Mesenchymal stem cell (in vitro differentiated cells and primary cell): ENCODE data around the gene MAP7D3.
A peak's percentile ranks its signal among the peaks of the same experiment; 100 is the strongest.

Experiments used
- DNase-seq: peaks from one replicate; pipeline ENCODE4 v3.0.0-alpha.2; 2013
- H2AFZ ChIP-seq: one replicate; pipeline ENCODE4 v1.6.1; 2013; ENCODE audit warnings: low read depth, mild to moderate bottlenecking, control low read depth, inconsistent platforms, low read length, moderate library complexity
- H2AK5ac ChIP-seq: 2 replicates; pipeline ENCODE4 v1.6.1; 2013; ENCODE audit warnings: low read length, moderate library complexity, mild to moderate bottlenecking, inconsistent platforms; ENCODE audit not compliant: severe bottlenecking
- H2BK120ac ChIP-seq: one replicate; pipeline ENCODE4 v1.6.1; 2013; ENCODE audit warnings: low read depth, mild to moderate bottlenecking, inconsistent platforms, low read length, moderate library complexity
- H2BK12ac ChIP-seq, 2 experiments: one replicate each; pipeline ENCODE4 v1.6.1; 2013; ENCODE audit warnings: inconsistent platforms in 2 of 2, low read length in 2 of 2, mild to moderate bottlenecking in 2 of 2, moderate library complexity in 2 of 2, control low read depth in 1 of 2
- H2BK15ac ChIP-seq: one replicate; pipeline ENCODE4 v1.6.1; 2013; ENCODE audit warnings: mild to moderate bottlenecking, low read depth, inconsistent platforms; ENCODE audit not compliant: poor library complexity, severe bottlenecking
- H2BK5ac ChIP-seq: 2 replicates; pipeline ENCODE4 v1.6.1; 2013; ENCODE audit warnings: low read depth, mild to moderate bottlenecking, low read length, control low read depth, inconsistent platforms; ENCODE audit not compliant: poor library complexity, severe bottlenecking
- H3K14ac ChIP-seq, 2 experiments: one replicate each; pipeline ENCODE4 v1.6.1; 2013; ENCODE audit warnings: inconsistent platforms in 2 of 2, low read length in 2 of 2, control low read depth in 1 of 2, mild to moderate bottlenecking in 1 of 2, moderate library complexity in 1 of 2
- H3K18ac ChIP-seq, 2 experiments: one replicate each; pipeline ENCODE4 v1.6.1; 2013; ENCODE audit warnings: inconsistent platforms in 2 of 2, low read length in 2 of 2, control low read depth in 1 of 2, low read depth in 1 of 2, mild to moderate bottlenecking in 1 of 2
- H3K23ac ChIP-seq, 2 experiments: one replicate each; pipeline ENCODE4 v1.6.1; 2013; ENCODE audit warnings: inconsistent platforms in 2 of 2, low read length in 2 of 2, mild to moderate bottlenecking in 2 of 2, moderate library complexity in 2 of 2, control low read depth in 1 of 2
- H3K27ac ChIP-seq: 2 replicates; pipeline ENCODE4 v1.5.1; 2013; ENCODE audit warnings: mild to moderate bottlenecking, moderate library complexity, low read length, control low read depth, inconsistent platforms; ENCODE audit not compliant: poor library complexity, severe bottlenecking
- H3K27me3 ChIP-seq, 2 experiments: 2 replicates each; pipeline versions ENCODE4 v1.6.1 to v1.7.0; 2013; ENCODE audit warnings: low read length in 2 of 2, mild to moderate bottlenecking in 2 of 2, moderate library complexity in 2 of 2, control low read depth in 1 of 2, inconsistent platforms in 1 of 2; ENCODE audit not compliant: control insufficient read depth in 1 of 2, insufficient read depth in 1 of 2
- H3K36me3 ChIP-seq, 2 experiments: 2 replicates each; pipeline versions ENCODE4 v1.6.1 to v1.7.0; 2013; ENCODE audit warnings: low read length in 2 of 2, control low read depth in 1 of 2, inconsistent platforms in 1 of 2, low read depth in 1 of 2, mild to moderate bottlenecking in 1 of 2; ENCODE audit not compliant: insufficient read depth in 2 of 2, control insufficient read depth in 1 of 2
- H3K4ac ChIP-seq, 2 experiments: one replicate each; pipeline ENCODE4 v1.6.1; 2013; ENCODE audit warnings: inconsistent platforms in 2 of 2, low read length in 2 of 2, mild to moderate bottlenecking in 2 of 2, moderate library complexity in 2 of 2, control low read depth in 1 of 2, low read depth in 1 of 2
- H3K4me1 ChIP-seq: 2 replicates; pipeline ENCODE4 v1.6.1; 2013; ENCODE audit warnings: low read depth, low read length, control low read depth; ENCODE audit not compliant: control insufficient read depth, insufficient read depth
- H3K4me2 ChIP-seq: 2 replicates; pipeline ENCODE4 v1.6.1; 2013; ENCODE audit warnings: low read length, mild to moderate bottlenecking, inconsistent platforms; ENCODE audit not compliant: poor library complexity, severe bottlenecking
- H3K4me3 ChIP-seq, 2 experiments: 2 replicates each; pipeline versions ENCODE4 v1.5.1 to v1.7.0; 2013; ENCODE audit warnings: low read length in 2 of 2, mild to moderate bottlenecking in 2 of 2, control low read depth in 1 of 2, low read depth in 1 of 2; ENCODE audit not compliant: insufficient read depth in 1 of 2
- H3K79me1 ChIP-seq: replicated peaks from 2 replicates; pipeline ENCODE4 v1.6.1; 2013; ENCODE audit warnings: mild to moderate bottlenecking, control low read depth, low read length, inconsistent platforms; ENCODE audit not compliant: poor library complexity, severe bottlenecking
- H3K9ac ChIP-seq: 2 replicates; pipeline ENCODE4 v1.7.0; 2013; ENCODE audit warnings: mild to moderate bottlenecking, low read length, moderate library complexity
- H3K9me3 ChIP-seq: 2 replicates; pipeline ENCODE4 v1.7.0; 2013; ENCODE audit warnings: mild to moderate bottlenecking, low read length; ENCODE audit not compliant: control insufficient read depth
- H4K8ac ChIP-seq: one replicate; pipeline ENCODE4 v1.6.1; 2013; ENCODE audit warnings: inconsistent platforms, mild to moderate bottlenecking, low read length, moderate library complexity
- H4K91ac ChIP-seq: one replicate; pipeline ENCODE4 v1.6.1; 2013; ENCODE audit warnings: mild to moderate bottlenecking, low read length, inconsistent platforms
- WGBS: methylation state at CpG from one replicate; pipeline ENCODE4 v1.1.7; 2013; ENCODE audit warnings: mixed read lengths; 5-methylcytosine and 5-hydroxymethylcytosine counted together

Gene MAP7D3

GRCh38 chrX:136227074-136227473 is 24.1 kb downstream of the MAP7D3 start:
- H3K4me1 ChIP-seq = no peaks in the 10 kb centered on the region
- no peak overlapping the region for H3K18ac ChIP-seq
- no peak overlapping the region for H2AK5ac ChIP-seq
- DNase-seq = no peak
- no peak overlapping the region for H4K91ac ChIP-seq
- H3K4me3 ChIP-seq = no peak overlapping the region
- no peak overlapping the region for H3K4ac ChIP-seq
- peaks cover 0 to 9% of the 10 kb centered on the region in 2 experiments for H3K27me3 ChIP-seq
- no peak overlapping the region for H3K14ac ChIP-seq
- H2BK5ac ChIP-seq = no peak overlapping the region
- no peak overlapping the region for H3K23ac ChIP-seq
- no peak overlapping the region for H3K4me2 ChIP-seq
- H2BK15ac ChIP-seq = no peak overlapping the region
- H3K9ac ChIP-seq = no peak overlapping the region
- no peak overlapping the region for H2BK120ac ChIP-seq
- H2BK12ac ChIP-seq = no peak overlapping the region
- no peaks in the 10 kb centered on the region for H3K9me3 ChIP-seq
- peaks cover 20 to 75% of the 10 kb centered on the region in 2 experiments for H3K36me3 ChIP-seq
- peaks cover 5% of the 10 kb centered on the region for H3K79me1 ChIP-seq
- H4K8ac ChIP-seq = no peak overlapping the region
- H3K27ac ChIP-seq = no peak overlapping the region
- H2AFZ ChIP-seq = no peak overlapping the region

DNA sequence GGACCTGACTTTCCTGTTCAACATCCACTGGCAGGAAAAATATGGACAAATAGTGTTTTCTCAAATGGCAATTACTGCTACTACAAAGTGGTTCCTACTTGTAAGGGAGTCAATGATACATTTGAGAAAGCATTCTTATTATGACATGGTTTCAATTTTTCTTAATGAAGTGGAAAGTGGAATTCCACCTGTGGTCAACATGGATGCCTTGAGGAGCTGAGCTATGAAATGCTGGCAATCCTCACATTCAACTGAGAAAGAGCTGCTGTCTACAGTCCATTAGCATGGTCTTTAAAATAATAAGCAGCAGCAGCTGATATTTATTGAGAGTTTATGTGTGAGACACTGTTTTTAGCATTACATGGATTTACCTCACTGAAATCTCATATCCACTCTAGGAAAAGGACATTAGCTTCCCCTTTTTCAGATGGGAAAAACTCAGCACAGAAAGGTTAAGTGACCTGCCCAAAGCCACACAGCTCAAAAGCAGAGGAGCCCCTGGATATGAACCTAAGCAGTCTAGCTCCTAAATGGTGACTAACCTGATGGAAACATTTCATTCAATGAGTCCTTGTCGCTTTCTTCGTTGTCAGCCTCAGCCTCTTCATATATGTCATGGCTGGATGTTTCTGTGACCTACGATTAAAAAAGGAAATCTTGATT is 29.2 kb downstream of the MAP7D3 start:
- DNase-seq = no peak
- H3K27ac ChIP-seq = peak overlapping the region; percentile 78
- peaks cover 2% of the 10 kb centered on the region for H3K4me1 ChIP-seq
- no peak overlapping the region for H2BK120ac ChIP-seq
- peaks cover 0 to 7% of the 10 kb centered on the region in 2 experiments for H3K27me3 ChIP-seq
- H4K8ac ChIP-seq = no peak overlapping the region
- no peak overlapping the region for H3K14ac ChIP-seq
- H3K9me3 ChIP-seq = no peaks in the 10 kb centered on the region
- no peak overlapping the region for H2BK12ac ChIP-seq
- no peak overlapping the region for H3K4ac ChIP-seq
- H3K4me3 ChIP-seq = no peak overlapping the region
- H2BK5ac ChIP-seq = no peak overlapping the region
- no peak overlapping the region for H2AK5ac ChIP-seq
- no peak overlapping the region for H3K4me2 ChIP-seq
- H3K79me1 ChIP-seq = no peaks in the 10 kb centered on the region
- no peak overlapping the region for H2BK15ac ChIP-seq
- H3K18ac ChIP-seq = no peak overlapping the region
- H4K91ac ChIP-seq = no peak overlapping the region
- H3K36me3 ChIP-seq = peaks cover 19 to 82% of the 10 kb centered on the region in 2 experiments
- H3K23ac ChIP-seq = no peak overlapping the region
- no peak overlapping the region for H3K9ac ChIP-seq
- 100% methylated on average over 3 of the region's 3 CpGs for WGBS
- H2AFZ ChIP-seq = no peak overlapping the region

DNA sequence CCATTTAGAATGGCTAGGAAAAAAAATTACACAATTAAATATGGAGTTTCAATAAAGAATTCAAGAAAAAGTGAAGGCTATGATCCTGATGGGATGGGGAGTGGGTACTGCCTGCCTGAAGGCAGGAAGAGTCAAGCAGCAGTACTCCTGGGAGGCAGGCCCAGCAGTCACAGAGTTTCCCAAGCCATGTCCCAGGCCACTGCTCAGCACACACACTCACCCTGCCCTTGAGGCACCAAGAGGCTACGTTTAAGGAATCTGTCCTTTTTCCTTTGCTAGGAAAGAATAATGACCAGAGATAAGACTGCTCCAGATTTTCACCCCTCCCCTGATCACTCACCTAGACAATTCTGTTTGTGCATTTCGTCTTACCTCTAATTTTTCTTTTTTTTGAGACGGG is 30.2 kb downstream of the MAP7D3 start:
- Histone ChIP-seq H3K14ac (no peak overlapping the region), H2BK15ac (no peak overlapping the region), H3K4me3 (no peak overlapping the region), H2BK5ac (peak overlapping the region; percentile 73), H3K4me2 (no peak overlapping the region), H2BK120ac (no peak overlapping the region), H3K9ac (no peak overlapping the region), H2AK5ac (peak overlapping the region; percentile 96), H3K79me1 (no peaks in the 10 kb centered on the region), H3K23ac (no peak overlapping the region), H3K4me1 (peaks cover 2% of the 10 kb centered on the region), H3K4ac (no peak overlapping the region), H3K27ac (peak overlapping the region; percentile 32), H4K8ac (no peak overlapping the region), H2BK12ac (no peak overlapping the region), H3K9me3 (no peaks in the 10 kb centered on the region), H3K18ac (no peak overlapping the region), H4K91ac (no peak overlapping the region), H3K36me3 (peaks cover 16 to 82% of the 10 kb centered on the region in 2 experiments), H2AFZ (no peak overlapping the region), H3K27me3 (peaks cover 0 to 7% of the 10 kb centered on the region in 2 experiments)
- 87% methylated on average over 3 of the region's 3 CpGs for WGBS
- no peak for DNase-seq

GRCh38 chrX:136220540-136220939 is 30.7 kb downstream of the MAP7D3 start:
- no peak overlapping the region for H3K23ac ChIP-seq
- no CpG with 5 or more reads among the region's 4 CpGs for WGBS
- no peak overlapping the region for H3K4me3 ChIP-seq
- no peak overlapping the region for H4K8ac ChIP-seq
- no peaks in the 10 kb centered on the region for H3K79me1 ChIP-seq
- peaks cover 16 to 79% of the 10 kb centered on the region in 2 experiments for H3K36me3 ChIP-seq
- H3K4me2 ChIP-seq = no peak overlapping the region
- no peak overlapping the region for H3K4ac ChIP-seq
- no peaks in the 10 kb centered on the region for H3K9me3 ChIP-seq
- H2AFZ ChIP-seq = no peak overlapping the region
- no peak overlapping the region for H3K9ac ChIP-seq
- H2BK15ac ChIP-seq = no peak overlapping the region
- peak overlapping the region; percentile 32 for H3K27ac ChIP-seq
- peaks cover 2% of the 10 kb centered on the region for H3K4me1 ChIP-seq
- H2BK12ac ChIP-seq = no peak overlapping the region
- no peak overlapping the region for H3K18ac ChIP-seq
- no peak overlapping the region for H2AK5ac ChIP-seq
- H3K14ac ChIP-seq = no peak overlapping the region
- no peak for DNase-seq
- H2BK5ac ChIP-seq = no peak overlapping the region
- no peak overlapping the region for H4K91ac ChIP-seq
- peaks cover 0 to 7% of the 10 kb centered on the region in 2 experiments for H3K27me3 ChIP-seq
- no peak overlapping the region for H2BK120ac ChIP-seq
